Measurements from ENCODE around the gene RNF31.

GRCh38 chr14:24207625-24208024 is 60.3 kb downstream of the RNF31 start:
- TF ChIP-seq POLR2A (IDR thresholded peaks at IDR 0.05; ENCODE audit: low read depth, low read length) (no peak), POLR2AphosphoS5 (IDR thresholded peaks at IDR 0.05; ENCODE audit: low read depth, low read length) (no peak), TAF1 (IDR thresholded peaks at IDR 0.05; ENCODE audit: borderline replicate concordance, low read depth, low read length) (no peak)

Data from GM12892 (cell line).